ENCODE data around the gene LAMB3.

Gene LAMB3

GRCh38 chr1:209659909-209660308 is 7.7 kb upstream of the LAMB3 start:
- peak; percentile 44 for DNase-seq

- no peak for DNase-seq
These were observed 5.7 kb upstream of the LAMB3 start for GRCh38 chr1:209657918-209658317.

- DNase-seq = peak; percentile 84
These were observed 5.1 kb upstream of the LAMB3 start for GRCh38 chr1:209657140-209657879.

- DNase-seq = no peak
These were observed 3.4 kb upstream of the LAMB3 start for GRCh38 chr1:209655411-209656231.

GRCh38 chr1:209653915-209654351 is 1.7 kb upstream of the LAMB3 start:
- no peak for DNase-seq

GRCh38 chr1:209652873-209653401 is 712 bp upstream of the LAMB3 start:
- DNase-seq = no peak

- peak; percentile 77 for DNase-seq
These were observed 1.1 kb downstream of the LAMB3 start for GRCh38 chr1:209651138-209651587.

GRCh38 chr1:209650454-209650853 is 1.8 kb downstream of the LAMB3 start:
- no peak for DNase-seq

- peak; percentile 51 for DNase-seq
These were observed 3.1 kb downstream of the LAMB3 start for GRCh38 chr1:209648931-209649776.

- no peak for DNase-seq
These were observed 3.9 kb downstream of the LAMB3 start for GRCh38 chr1:209648346-209648745.

GRCh38 chr1:209647156-209647555 is 5.1 kb downstream of the LAMB3 start:
- DNase-seq = no peak

GRCh38 chr1:209646558-209646957 is 5.7 kb downstream of the LAMB3 start:
- no peak for DNase-seq

- DNase-seq = no peak
These were observed 6.4 kb downstream of the LAMB3 start for GRCh38 chr1:209645574-209646452.

- no peak for DNase-seq
These were observed 8.8 kb downstream of the LAMB3 start for GRCh38 chr1:209643285-209644020.

- no peak for DNase-seq
These were observed 9.4 kb downstream of the LAMB3 start for GRCh38 chr1:209642816-209643215.

GRCh38 chr1:209641832-209642172 is 10.4 kb downstream of the LAMB3 start:
- no peak for DNase-seq

GRCh38 chr1:209635850-209636249 is 16.4 kb downstream of the LAMB3 start:
- DNase-seq = no peak

- no peak for DNase-seq
These were observed 18.1 kb downstream of the LAMB3 start for GRCh38 chr1:209634005-209634737.

GRCh38 chr1:209633335-209633997 is 18.8 kb downstream of the LAMB3 start:
- no peak for DNase-seq
